ENCODE measurements around the gene RABGGTA.
"Not testable (repeated sequence)": the region's sequence is repeated elsewhere in the genome, so short reads cannot be mapped to it uniquely, and the experiment has no call there.

RABGGTA gene

DNA sequence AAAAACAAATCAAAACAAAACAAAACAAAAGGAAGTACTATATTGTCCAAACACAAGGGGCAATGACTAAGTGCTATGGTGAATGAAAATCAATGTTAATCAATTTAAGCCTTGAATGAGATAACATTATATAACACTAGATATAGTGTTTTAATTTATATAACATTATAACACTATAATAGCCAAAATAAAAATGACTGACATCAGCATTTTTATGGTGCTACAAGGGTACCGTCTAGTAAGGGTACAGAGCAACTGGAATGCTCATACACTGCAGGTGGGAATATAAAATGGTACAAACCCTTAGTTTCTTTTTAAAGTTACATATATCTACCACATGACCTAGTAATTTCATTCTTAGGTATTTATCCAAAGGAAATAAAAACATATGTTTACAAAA is 44.9 kb downstream of the RABGGTA start:
- Histone ChIP-seq H3K27me3 (ENCODE audit: insufficient read depth, low read length) (no peaks in the 10 kb centered on the region), H3K79me2 (ENCODE audit: control insufficient read depth, insufficient read depth, low read length, poor library complexity) (peaks cover 6% of the 10 kb centered on the region), H3K4me1 (ENCODE audit: control insufficient read depth in 1 of 2, insufficient read depth in 2 of 2, low read length in 2 of 2) (peaks cover 2 to 3% of the 10 kb centered on the region in 2 experiments), H2BK5ac (ENCODE audit: low read depth, low read length, poor library complexity) (no peak overlapping the region), H2BK12ac (ENCODE audit: low read length) (no peak overlapping the region), H3K4me2 (ENCODE audit: low read length) (no peak overlapping the region), H3K23ac (ENCODE audit: low read length) (no peak overlapping the region), H3K27ac (ENCODE audit: low read depth, low read length) (no peak overlapping the region), H3K14ac (ENCODE audit: low read length) (no peak overlapping the region), H3K36me3 (ENCODE audit: control insufficient read depth in 1 of 2, insufficient read depth in 2 of 2, low read length in 2 of 2) (peaks cover 12 to 14% of the 10 kb centered on the region in 2 experiments), H3K18ac (ENCODE audit: low read length) (no peak overlapping the region), H4K8ac (ENCODE audit: low read depth, low read length) (no peak overlapping the region), H3K4me3 (ENCODE audit: low read depth, low read length) (no peak overlapping the region), H4K12ac (ENCODE audit: low read depth, low read length) (no peak overlapping the region), H2BK120ac (ENCODE audit: insufficient read depth, low read length, poor library complexity) (no peak overlapping the region), H2AK5ac (ENCODE audit: low read length) (no peak overlapping the region), H3K79me1 (ENCODE audit: low read length) (peaks cover under 1% of the 10 kb centered on the region), H4K91ac (ENCODE audit: low read depth, low read length) (no peak overlapping the region), H3K9ac (ENCODE audit: low read length) (no peak overlapping the region), H3K9me3 (ENCODE audit: insufficient read depth, low read depth, low read length) (no peaks in the 10 kb centered on the region), H3K4ac (ENCODE audit: low read depth, low read length) (no peak overlapping the region), H2AFZ (ENCODE audit: insufficient read depth, low read length, poor library complexity) (no peak overlapping the region)
- DNase-seq: no peak
- WGBS (ENCODE audit: extremely low coverage, insufficient coverage, insufficient read length): no CpG with 5 or more reads among the region's 1 CpG

DNA sequence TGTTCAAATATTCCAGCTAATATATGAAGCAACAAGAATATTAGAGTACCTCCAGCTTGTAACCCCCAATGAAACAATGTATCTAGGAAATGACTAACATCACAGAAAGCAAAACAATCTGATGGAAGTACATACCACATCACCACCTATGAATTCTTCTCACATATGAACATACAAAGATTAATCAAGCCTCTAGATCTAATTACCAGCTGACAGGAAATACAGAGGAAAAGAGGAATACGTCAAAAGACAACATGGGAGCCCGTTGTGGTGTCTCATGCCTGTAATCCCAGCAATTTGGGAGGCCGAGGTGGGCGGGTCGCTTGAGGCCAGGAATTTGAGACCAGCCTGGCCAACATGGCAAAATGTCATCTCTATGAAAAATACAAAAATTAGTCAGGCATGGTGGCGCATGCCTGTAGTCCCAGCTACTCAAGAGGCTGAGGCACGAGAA is 46.8 kb downstream of the RABGGTA start:
- WGBS (ENCODE audit: extremely low coverage, insufficient coverage, insufficient read length): no CpG with 5 or more reads among the region's 7 CpGs
- no peak overlapping the region for H4K91ac ChIP-seq (ENCODE audit: low read depth, low read length)
- peaks cover 10 to 16% of the 10 kb centered on the region in 2 experiments for H3K36me3 ChIP-seq (ENCODE audit: control insufficient read depth in 1 of 2, insufficient read depth in 2 of 2, low read length in 2 of 2)
- H3K18ac ChIP-seq (ENCODE audit: low read length): no peak overlapping the region
- H3K27ac ChIP-seq (ENCODE audit: low read depth, low read length): no peak overlapping the region
- no peak overlapping the region for H2BK12ac ChIP-seq (ENCODE audit: low read length)
- H3K9me3 ChIP-seq (ENCODE audit: insufficient read depth, low read depth, low read length): no peaks in the 10 kb centered on the region
- H3K27me3 ChIP-seq (ENCODE audit: insufficient read depth, low read length): no peaks in the 10 kb centered on the region
- peaks cover 1% of the 10 kb centered on the region for H3K79me2 ChIP-seq (ENCODE audit: control insufficient read depth, insufficient read depth, low read length, poor library complexity)
- no peak overlapping the region for H2AFZ ChIP-seq (ENCODE audit: insufficient read depth, low read length, poor library complexity)
- peak overlapping the region; percentile 62 for H3K4ac ChIP-seq (ENCODE audit: low read depth, low read length)
- H3K14ac ChIP-seq (ENCODE audit: low read length): no peak overlapping the region
- H2BK5ac ChIP-seq (ENCODE audit: low read depth, low read length, poor library complexity): no peak overlapping the region
- no peak for DNase-seq
- H3K4me1 ChIP-seq (ENCODE audit: control insufficient read depth in 1 of 2, insufficient read depth in 2 of 2, low read length in 2 of 2): no peaks in the 10 kb centered on the region
- no peak overlapping the region for H2AK5ac ChIP-seq (ENCODE audit: low read length)
- H4K8ac ChIP-seq (ENCODE audit: low read depth, low read length): no peak overlapping the region
- no peak overlapping the region for H3K4me2 ChIP-seq (ENCODE audit: low read length)
- H3K9ac ChIP-seq (ENCODE audit: low read length): no peak overlapping the region
- no peak overlapping the region for H2BK120ac ChIP-seq (ENCODE audit: insufficient read depth, low read length, poor library complexity)
- H4K12ac ChIP-seq (ENCODE audit: low read depth, low read length): no peak overlapping the region
- H3K23ac ChIP-seq (ENCODE audit: low read length): no peak overlapping the region
- no peak overlapping the region for H3K4me3 ChIP-seq (ENCODE audit: low read depth, low read length)
- H3K79me1 ChIP-seq (ENCODE audit: low read length): no peaks in the 10 kb centered on the region

DNA sequence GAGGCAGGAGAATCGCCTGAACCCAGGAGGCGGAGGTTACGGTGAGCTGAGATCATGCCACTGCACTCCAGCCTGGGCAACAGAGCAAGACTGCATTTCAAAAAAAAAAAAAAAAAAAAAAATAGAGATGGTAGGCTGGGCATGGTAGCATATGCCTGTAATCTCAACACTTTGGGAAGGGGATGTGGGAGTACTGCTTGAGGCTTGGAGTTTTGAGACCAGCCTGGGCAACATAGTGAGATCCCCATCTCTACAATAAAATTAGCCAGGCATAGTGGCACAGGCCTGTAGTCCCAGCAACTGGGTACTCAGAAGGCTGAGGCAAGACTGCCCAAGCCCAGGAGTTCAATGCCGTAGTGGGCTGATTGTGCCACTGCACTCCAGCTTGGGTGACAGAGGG is 48.4 kb downstream of the RABGGTA start:
- not testable (repeated sequence) for H3K14ac ChIP-seq (ENCODE audit: low read length); H2BK5ac ChIP-seq (ENCODE audit: low read depth, low read length, poor library complexity); H3K27me3 ChIP-seq (ENCODE audit: insufficient read depth, low read length); H3K9me3 ChIP-seq (ENCODE audit: insufficient read depth, low read depth, low read length); H4K12ac ChIP-seq (ENCODE audit: low read depth, low read length); H3K4me2 ChIP-seq (ENCODE audit: low read length); H2BK12ac ChIP-seq (ENCODE audit: low read length); H2AFZ ChIP-seq (ENCODE audit: insufficient read depth, low read length, poor library complexity); H3K9ac ChIP-seq (ENCODE audit: low read length); H3K79me2 ChIP-seq (ENCODE audit: control insufficient read depth, insufficient read depth, low read length, poor library complexity); H2AK5ac ChIP-seq (ENCODE audit: low read length); H3K4me3 ChIP-seq (ENCODE audit: low read depth, low read length); H3K18ac ChIP-seq (ENCODE audit: low read length); H4K91ac ChIP-seq (ENCODE audit: low read depth, low read length); H2BK120ac ChIP-seq (ENCODE audit: insufficient read depth, low read length, poor library complexity); H3K79me1 ChIP-seq (ENCODE audit: low read length); H3K4me1 ChIP-seq (ENCODE audit: control insufficient read depth in 1 of 2, insufficient read depth in 2 of 2, low read length in 2 of 2); DNase-seq; H3K23ac ChIP-seq (ENCODE audit: low read length); H4K8ac ChIP-seq (ENCODE audit: low read depth, low read length); H3K27ac ChIP-seq (ENCODE audit: low read depth, low read length)
- no CpG with 5 or more reads among the region's 4 CpGs for WGBS (ENCODE audit: extremely low coverage, insufficient coverage, insufficient read length)
- peaks cover 7 to 13% of the 10 kb centered on the region in 2 experiments for H3K36me3 ChIP-seq (ENCODE audit: control insufficient read depth in 1 of 2, insufficient read depth in 2 of 2, low read length in 2 of 2)
- H3K4ac ChIP-seq (ENCODE audit: low read depth, low read length): peak overlapping the region; percentile 89

DNA sequence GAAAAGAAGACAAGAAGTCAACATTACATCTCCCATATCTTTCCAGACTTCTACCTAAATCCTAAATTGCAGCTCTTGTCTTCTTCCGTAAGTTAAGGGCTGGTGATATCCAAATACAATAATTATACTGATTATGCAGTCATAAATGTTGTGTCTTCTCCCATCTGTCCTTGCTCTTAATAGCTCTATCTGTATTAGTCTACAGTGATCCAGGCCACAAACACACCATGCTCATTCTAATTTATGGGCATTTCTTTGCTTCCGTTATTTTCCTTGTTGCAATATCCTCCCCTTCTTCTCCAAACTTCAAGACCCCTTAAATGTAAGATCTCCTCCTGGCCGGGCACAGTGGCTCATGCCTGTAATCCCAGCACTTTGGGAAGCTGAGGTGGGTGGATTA is 51.9 kb downstream of the RABGGTA start:
- Histone ChIP-seq H2BK5ac (ENCODE audit: low read depth, low read length, poor library complexity) (no peak overlapping the region), H4K91ac (ENCODE audit: low read depth, low read length) (no peak overlapping the region), H3K4me3 (ENCODE audit: low read depth, low read length) (no peak overlapping the region), H3K23ac (ENCODE audit: low read length) (no peak overlapping the region), H3K18ac (ENCODE audit: low read length) (no peak overlapping the region), H3K79me2 (ENCODE audit: control insufficient read depth, insufficient read depth, low read length, poor library complexity) (peaks cover 5% of the 10 kb centered on the region), H3K4me1 (ENCODE audit: control insufficient read depth in 1 of 2, insufficient read depth in 2 of 2, low read length in 2 of 2) (no peaks in the 10 kb centered on the region), H2AK5ac (ENCODE audit: low read length) (no peak overlapping the region), H3K14ac (ENCODE audit: low read length) (no peak overlapping the region), H4K8ac (ENCODE audit: low read depth, low read length) (no peak overlapping the region), H3K9me3 (ENCODE audit: insufficient read depth, low read depth, low read length) (no peaks in the 10 kb centered on the region), H3K27ac (ENCODE audit: low read depth, low read length) (no peak overlapping the region), H3K79me1 (ENCODE audit: low read length) (peaks cover 3% of the 10 kb centered on the region), H4K12ac (ENCODE audit: low read depth, low read length) (no peak overlapping the region), H2BK12ac (ENCODE audit: low read length) (no peak overlapping the region), H3K36me3 (ENCODE audit: control insufficient read depth in 1 of 2, insufficient read depth in 2 of 2, low read length in 2 of 2) (peaks cover 8 to 9% of the 10 kb centered on the region in 2 experiments), H2BK120ac (ENCODE audit: insufficient read depth, low read length, poor library complexity) (no peak overlapping the region), H3K4ac (ENCODE audit: low read depth, low read length) (no peak overlapping the region), H3K27me3 (ENCODE audit: insufficient read depth, low read length) (no peaks in the 10 kb centered on the region), H3K9ac (ENCODE audit: low read length) (no peak overlapping the region), H2AFZ (ENCODE audit: insufficient read depth, low read length, poor library complexity) (no peak overlapping the region), H3K4me2 (ENCODE audit: low read length) (no peak overlapping the region)
- no peak for DNase-seq
- WGBS (ENCODE audit: extremely low coverage, insufficient coverage, insufficient read length): no CpG with 5 or more reads among the region's 3 CpGs
